Heart right ventricle (tissue), 16 donors: Measurements from ENCODE around the gene EXD3. TPM values are rescaled to one million over a fixed set of nuclear protein-coding genes. Genes with fewer than 3 reads are reported as not detected.
A peak's percentile ranks its signal among the peaks of the same experiment; 100 is the strongest.

Source experiments
- ATAC-seq, 8 donors: fragments of 200-7000 bp; cut with Tn5 transposase; one replicate each; pipeline ENCODE4 v1.9.1; 2020; ENCODE audit warnings: mild to moderate bottlenecking in 8 of 8, moderate library complexity in 8 of 8, moderate number of reproducible peaks in 1 of 8
- DNase-seq, 2 donors: peaks; one replicate each; pipeline ENCODE4 v3.0.0-alpha.2; 2020
- H3K27ac ChIP-seq, 10 donors: fragments of 200-600 bp; sonication (generic) in 2 of 10; one replicate each; pipeline versions ENCODE4 v1.5.0 to v1.8.0; 2020 to 2022; ENCODE audit warnings: mild to moderate bottlenecking in 3 of 10
- H3K27me3 ChIP-seq, 7 donors: fragments of 200-600 bp; one replicate each; pipeline ENCODE4 v1.8.0; 2021 to 2022; ENCODE audit warnings: mild to moderate bottlenecking in 2 of 7
- H3K36me3 ChIP-seq, 9 donors: fragments of 200-600 bp; sonication (generic) in 1 of 9; one replicate each; pipeline versions ENCODE4 v1.5.0 to v1.8.0; 2020 to 2022; ENCODE audit warnings: mild to moderate bottlenecking in 2 of 9
- H3K4me1 ChIP-seq, 9 donors: fragments of 200-600 bp; sonication (generic) in 1 of 9; one replicate each; pipeline versions ENCODE4 v1.5.0 to v1.8.0; 2020 to 2022; ENCODE audit warnings: mild to moderate bottlenecking in 4 of 9
- H3K4me3 ChIP-seq, 10 donors: fragments of 200-600 bp; sonication (generic) in 2 of 10; one replicate each; pipeline versions ENCODE4 v1.5.0 to v1.8.0; 2020 to 2022; ENCODE audit warnings: mild to moderate bottlenecking in 7 of 10, moderate library complexity in 2 of 10
- H3K9me3 ChIP-seq, 11 donors: fragments of 200-600 bp in 10 of 11; sonication (generic) in 2 of 11; one replicate each; pipeline versions ENCODE4 v1.5.0 to v1.8.0; 2013 to 2022; ENCODE audit warnings: mild to moderate bottlenecking in 2 of 11, control low read depth in 1 of 11, moderate library complexity in 1 of 11
- WGBS, 2 donors: extraction: QIAGEN DNeasy Blood & Tissue Kit; methylation state at CpG; one replicate each; pipeline ENCODE4 v1.1.7; 2013; ENCODE audit warnings: inconsistent platforms in 1 of 2; 5-methylcytosine and 5-hydroxymethylcytosine counted together
- intact Hi-C, 10 donors: fragments of 100-400 bp; cut with DNase I; formaldehyde crosslinking; loops; one replicate each; pipeline versions ENCODE4 v1.11.1 to v1.14.2; 2022
- polyA plus RNA-seq, 2 donors: library from polyadenylated mRNA; stranded (reverse); fragments of 200-250 nt; gene quantifications; one replicate each; pipeline ENCODE4 v1.2.3, GENCODE V29; 2013
- total RNA-seq, 10 donors: library from RNA; stranded (reverse); fragmentation: NEBNext Ultra II Directional in 3 of 10; extraction: Animal tissue kit (Norgen Biotek cat#: 25700) in 3 of 10; gene quantifications; one replicate each; pipeline versions ENCODE4 v1.2.1 to v1.2.4, GENCODE V29; 2021 to 2023
- TF ChIP-seq, protein P1 (sequence below), 9 donors: fragments of 200-600 bp; sonication (generic) in 2 of 9; IDR thresholded peaks; one replicate each; pipeline versions ENCODE4 v1.5.0 to v1.8.0; 2021 to 2022; ENCODE audit warnings: antibody characterized with exemption in 9 of 9, mild to moderate bottlenecking in 5 of 9, moderate library complexity in 1 of 9
- donor health status: Arrhythmogenic right ventricular cardiomyopathy.
- donor health status: ischemic (EF 13 %, LVEDD 7.1; RV severe dilation, severe dysfunction).
- donor health status: healthy with polysubstance abuse.
- donor health status: DM: no; HTN: yes; CAD: no.
- donor health status: DM: no; HTN: no; CAD: no.
- donor health status: ischemic (EF 25% LVEDD 6.9; RV normal size, moderate dysfunction).
- donor health status: ischemic (EF 25% LVEDD 5.7; RV mildly dilated, moderate dysfunction).
- donor health status: healthy.
- donor health status: DM: yes; HTN: yes; CAD: no.
- donor health status: Ischemic cardiomyopathy.
- donor health status: ischemic (EF 35%, LVEDD 5.7; RV mildly dilated, moderate dysfunction).
- donor health status: nonischemic (EF 11% LVEDD 7.7; RV severe dilation, severe dysfunction).
- donor health status: DM: yes; HTN: yes; CAD: no.
- donor health status: PGD.
- donor health status: ischemic (EF 29% LVEDD 5.4; RV normal size, mild dysfunction).
- donor health status: nonischemic (EF 23%, LVEDD 6.1; RV moderate dilation, normal function).

Gene EXD3
- total and polyA plus RNA-seq, 12 donors, result 5.8 to 33.0 (median 9.2) TPM

DNA sequence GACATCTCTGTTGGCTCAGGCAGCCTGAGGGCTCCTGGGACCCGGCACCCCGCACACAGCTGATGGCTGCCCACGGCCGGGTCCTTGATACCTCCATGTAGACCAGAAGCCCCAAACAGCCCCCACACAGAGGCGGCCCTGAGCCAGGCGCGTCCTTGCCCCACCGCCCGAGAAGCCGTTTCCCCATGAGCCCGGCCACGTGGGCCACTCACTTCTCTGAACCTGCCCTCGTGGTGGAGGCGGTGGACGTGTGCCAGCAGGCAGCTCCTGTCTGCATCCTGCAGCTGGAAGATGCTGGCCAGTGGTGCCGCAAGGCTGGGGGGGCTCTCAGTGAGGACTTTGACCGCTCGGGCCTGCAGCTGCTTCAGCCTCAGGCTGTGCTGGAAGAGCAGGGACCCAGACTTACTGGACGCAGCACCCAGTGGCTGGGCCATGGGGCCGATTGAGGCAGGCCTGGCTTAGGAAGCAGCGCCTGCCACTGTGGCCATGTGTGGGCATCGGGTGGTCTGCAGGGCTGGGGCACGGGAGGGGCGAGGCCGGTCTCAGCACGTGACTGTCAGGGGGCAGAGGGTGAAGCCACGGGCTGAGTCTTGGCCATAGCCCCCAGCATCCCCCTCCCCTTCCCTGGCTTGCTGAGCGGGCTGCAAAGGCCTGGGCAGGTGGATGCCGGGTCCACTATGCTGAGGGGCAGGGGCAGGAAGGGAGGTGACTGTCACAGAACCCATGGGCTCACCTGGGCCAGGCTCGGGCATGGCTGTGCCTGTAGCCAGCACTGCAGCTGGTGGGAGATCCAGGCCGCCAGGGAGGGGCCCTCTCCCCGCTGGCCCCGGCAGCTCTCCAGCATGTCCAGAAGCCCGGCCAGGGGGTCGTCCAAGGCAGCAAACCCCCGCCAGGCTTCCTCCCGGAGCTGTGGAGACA is 50.0 kb downstream of the EXD3 start:
- H3K27ac ChIP-seq, result no peak overlapping the region
- H3K9me3 ChIP-seq, result peaks cover 0 to 9% (median 0%) of the 10 kb centered on the region in 11 donors
- DNase-seq, result no peak
- peaks cover 0 to 27% (median 0%) of the 10 kb centered on the region in 9 donors for H3K36me3 ChIP-seq
- H3K27me3 ChIP-seq, result no peaks in the 10 kb centered on the region
- intact Hi-C loops, result no loop called here
- no peak for ATAC-seq
- WGBS, 2 donors, result 90 to 92% methylated on average over 35 to 37 of the region's 37 CpGs
- no peak overlapping the region for H3K4me3 ChIP-seq
- peaks cover 0 to 16% (median 7%) of the 10 kb centered on the region in 9 donors for H3K4me1 ChIP-seq
- TF ChIP-seq, protein P1, sequence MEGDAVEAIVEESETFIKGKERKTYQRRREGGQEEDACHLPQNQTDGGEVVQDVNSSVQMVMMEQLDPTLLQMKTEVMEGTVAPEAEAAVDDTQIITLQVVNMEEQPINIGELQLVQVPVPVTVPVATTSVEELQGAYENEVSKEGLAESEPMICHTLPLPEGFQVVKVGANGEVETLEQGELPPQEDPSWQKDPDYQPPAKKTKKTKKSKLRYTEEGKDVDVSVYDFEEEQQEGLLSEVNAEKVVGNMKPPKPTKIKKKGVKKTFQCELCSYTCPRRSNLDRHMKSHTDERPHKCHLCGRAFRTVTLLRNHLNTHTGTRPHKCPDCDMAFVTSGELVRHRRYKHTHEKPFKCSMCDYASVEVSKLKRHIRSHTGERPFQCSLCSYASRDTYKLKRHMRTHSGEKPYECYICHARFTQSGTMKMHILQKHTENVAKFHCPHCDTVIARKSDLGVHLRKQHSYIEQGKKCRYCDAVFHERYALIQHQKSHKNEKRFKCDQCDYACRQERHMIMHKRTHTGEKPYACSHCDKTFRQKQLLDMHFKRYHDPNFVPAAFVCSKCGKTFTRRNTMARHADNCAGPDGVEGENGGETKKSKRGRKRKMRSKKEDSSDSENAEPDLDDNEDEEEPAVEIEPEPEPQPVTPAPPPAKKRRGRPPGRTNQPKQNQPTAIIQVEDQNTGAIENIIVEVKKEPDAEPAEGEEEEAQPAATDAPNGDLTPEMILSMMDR (IDR thresholded peaks at IDR 0.05), result no peak

DNA sequence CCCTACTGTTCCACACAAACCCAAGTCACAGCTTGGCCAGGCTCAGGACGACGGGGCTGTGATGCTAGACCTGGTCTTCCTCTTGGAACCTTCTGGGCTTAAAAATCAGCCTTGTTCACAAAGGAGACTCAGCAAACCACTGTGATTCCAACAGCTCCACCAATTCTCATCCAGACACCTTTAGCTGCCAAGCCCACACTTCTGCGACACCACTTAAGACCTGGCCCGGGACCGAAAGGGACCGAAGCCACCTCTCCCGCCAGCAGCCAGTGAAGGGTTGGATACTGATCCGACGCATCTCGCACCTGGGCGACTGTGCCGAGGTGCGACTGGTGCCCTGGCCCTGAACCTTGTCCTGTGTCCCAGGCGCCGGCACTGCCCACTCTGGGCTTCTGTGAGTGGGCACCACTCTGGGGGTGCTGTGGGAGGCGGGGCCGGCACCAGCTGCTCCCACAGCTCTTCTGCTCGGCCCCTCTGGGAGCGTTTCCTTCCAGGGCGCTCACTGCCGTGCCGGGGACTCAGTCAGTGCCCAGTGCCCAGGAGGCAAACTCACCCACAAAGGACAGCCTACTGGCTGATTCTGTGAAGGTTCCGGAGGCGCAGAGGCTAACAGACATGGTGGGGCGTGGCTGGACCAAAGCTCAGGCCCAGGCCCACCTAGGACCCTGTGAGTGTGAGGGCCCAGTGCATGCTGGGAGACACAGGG is 50.9 kb downstream of the EXD3 start:
- Histone ChIP-seq H3K36me3 (peaks cover 0 to 33% (median 0%) of the 10 kb centered on the region in 9 donors), H3K27me3 (no peaks in the 10 kb centered on the region), H3K4me3 (no peak overlapping the region), H3K27ac (no peak overlapping the region), H3K9me3 (peaks cover 0 to 9% (median 0%) of the 10 kb centered on the region in 11 donors), H3K4me1 (peaks cover 0 to 19% (median 7%) of the 10 kb centered on the region in 9 donors)
- TF ChIP-seq, protein P1 (IDR thresholded peaks at IDR 0.05), result no peak
- intact Hi-C loops, result no loop called here
- 95 to 97% methylated on average over 25 of the region's 25 CpGs for WGBS, 2 donors
- no peak for ATAC-seq
- DNase-seq, result no peak

DNA sequence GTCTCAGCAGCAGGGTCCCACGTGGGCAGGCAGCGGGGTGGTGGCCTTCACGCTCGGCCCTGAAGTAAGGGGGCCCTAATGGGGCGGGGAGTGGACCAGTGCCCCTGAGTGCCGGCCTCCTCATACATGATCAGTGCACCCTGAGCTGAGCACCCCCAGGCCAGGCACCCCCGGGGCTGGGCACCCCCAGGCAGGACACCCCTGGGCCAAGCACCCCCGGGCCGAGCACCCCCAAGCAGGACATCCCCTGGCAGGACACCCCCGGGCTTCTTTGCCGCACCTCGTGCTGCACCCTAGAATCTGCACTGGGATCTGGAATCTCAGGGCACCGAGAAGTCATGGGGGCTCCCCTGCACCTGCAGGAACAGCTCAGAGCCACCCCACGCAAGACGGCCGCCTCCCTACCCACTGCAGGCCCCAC is 51.4 kb downstream of the EXD3 start:
- Histone ChIP-seq H3K27ac (no peak overlapping the region), H3K9me3 (peaks cover 0 to 9% (median 0%) of the 10 kb centered on the region in 11 donors), H3K4me3 (no peak overlapping the region), H3K27me3 (no peaks in the 10 kb centered on the region), H3K4me1 (peaks cover 0 to 19% (median 7%) of the 10 kb centered on the region in 9 donors), H3K36me3 (peaks cover 0 to 37% (median 0%) of the 10 kb centered on the region in 9 donors)
- 98% methylated on average over 12 to 16 of the region's 16 CpGs for WGBS, 2 donors
- ATAC-seq (no peak), DNase-seq (no peak)
- TF ChIP-seq, protein P1 (IDR thresholded peaks at IDR 0.05), result no peak
- intact Hi-C loops, result no loop called here

DNA sequence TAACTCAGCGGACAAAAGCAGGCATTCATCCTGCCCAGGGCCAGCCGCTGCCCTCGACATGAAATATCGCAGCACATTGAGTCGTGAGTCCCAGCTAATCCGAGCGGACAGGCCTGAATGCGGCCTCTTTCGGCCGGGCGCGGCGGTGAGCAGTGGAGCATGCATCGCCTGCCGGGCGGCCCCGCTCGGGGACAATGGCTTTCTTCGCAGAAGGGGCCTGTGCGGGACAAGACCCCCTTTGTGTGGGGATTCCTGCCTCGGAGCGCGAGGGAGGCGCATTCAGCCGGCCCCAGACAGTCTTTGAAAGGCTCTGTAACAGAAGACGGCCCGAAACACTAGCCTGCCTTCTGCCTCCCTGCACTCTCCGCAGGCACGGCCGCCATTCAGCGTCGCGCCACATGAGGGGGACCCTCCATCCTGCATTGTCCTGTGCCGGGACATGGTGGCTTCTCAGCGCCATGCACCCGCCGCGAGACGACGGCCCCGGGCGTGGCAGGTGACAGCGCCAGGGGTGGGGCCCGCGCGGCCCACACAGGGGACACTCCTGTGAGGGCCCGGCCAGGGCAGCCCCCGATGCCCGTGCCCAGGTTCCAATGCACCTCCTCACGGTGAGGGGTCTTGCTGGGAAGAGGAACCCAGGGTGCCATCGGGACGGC is 52.0 kb downstream of the EXD3 start:
- Histone ChIP-seq H3K4me3 (no peak overlapping the region), H3K4me1 (peaks cover 0 to 19% (median 7%) of the 10 kb centered on the region in 9 donors), H3K27me3 (no peaks in the 10 kb centered on the region), H3K36me3 (peaks cover 0 to 42% (median 0%) of the 10 kb centered on the region in 9 donors), H3K9me3 (peaks cover 0 to 8% (median 0%) of the 10 kb centered on the region in 11 donors), H3K27ac (no peak overlapping the region)
- intact Hi-C loops, result no loop called here
- ATAC-seq (peak in 1 of 8 donors; percentile 12), DNase-seq (no peak)
- TF ChIP-seq, protein P1 (IDR thresholded peaks at IDR 0.05), result no peak
- 86 to 93% methylated on average over 52 of the region's 52 CpGs for WGBS, 2 donors
